Right ventricle myocardium superior (tissue), 1 donor: Measurements from ENCODE around the gene ERAP2. TPM values are rescaled to one million over a fixed set of nuclear protein-coding genes. Genes with fewer than 3 reads are reported as not detected.
"Not testable (repeated sequence)": the region's sequence is repeated elsewhere in the genome, so short reads cannot be mapped to it uniquely, and the experiment has no call there.

ENCODE experiments used
- ATAC-seq: fragments of 200-7000 bp; cut with Tn5 transposase; one replicate; pipeline ENCODE4 v1.9.1; 2020; ENCODE audit warnings: mild to moderate bottlenecking; ENCODE audit not compliant: poor library complexity
- DNase-seq: peaks from one replicate; pipeline ENCODE4 v3.0.0-alpha.2; 2020
- intact Hi-C: fragments of 100-400 bp; cut with DNase I; formaldehyde crosslinking; loops from one replicate; pipeline ENCODE4 v1.11.2; 2022
- long read RNA-seq: library from polyadenylated mRNA; unstranded; transcript quantifications from one replicate; pipeline ENCODE4 v2.0.0, GENCODE V29; 2021
- total RNA-seq: library from RNA; stranded (reverse); fragmentation: NEBNext Ultra II Directional; extraction: Animal tissue kit (Norgen Biotek cat#: 25700); gene quantifications from one replicate; pipeline ENCODE4 v1.2.1, GENCODE V29; 2021
- donor health status: DM: no; HTN: yes; CAD: no; lungs with severe emphysema.

Gene ERAP2
- 5.3 TPM for total RNA-seq
- long read RNA-seq, full-length matches to known transcripts: 2 of 7 reads
- long read RNA-seq, partial matches to known transcripts: 3 of 7 reads
- long read RNA-seq, other reads (novel, unspliced or antisense): 2 of 7 reads

GRCh38 chr5:96876292-96876850 lies at the start of gene ERAP2:
Gene ERAP2, plus strand, starts transcription at chr5:96876500. Its CDS starts 3,186 bp downstream, at chr5:96879686.
- ATAC-seq: peak; percentile 76
- DNase-seq: no peak
- intact Hi-C loops: loop anchor here (10.0 kb wide), 1 partner anchor 108 kb away; no protein-coding TSS in a partner anchor

- intact Hi-C loops: no loop called here
- ATAC-seq: no peak
- DNase-seq: no peak
These were observed 47.0 kb upstream of the ERAP2 start for GRCh38 chr5:96829297-96829696.

- ATAC-seq: no peak
- DNase-seq: no peak
- intact Hi-C loops: no loop called here
These were observed 42.3 kb upstream of the ERAP2 start for GRCh38 chr5:96834016-96834415.

GRCh38 chr5:96835791-96836191 lies 40.5 kb upstream of the ERAP2 start:
- no peak for DNase-seq
- no peak for ATAC-seq
- intact Hi-C loops: no loop called here

GRCh38 chr5:96836817-96837216 lies 39.5 kb upstream of the ERAP2 start:
- no peak for ATAC-seq
- no peak for DNase-seq
- intact Hi-C loops: no loop called here

GRCh38 chr5:96837303-96837702 lies 39.0 kb upstream of the ERAP2 start:
- DNase-seq (no peak), ATAC-seq (no peak)
- intact Hi-C loops: no loop called here

GRCh38 chr5:96838201-96839070 lies 37.9 kb upstream of the ERAP2 start:
- no peak for ATAC-seq
- DNase-seq: no peak
- intact Hi-C loops: no loop called here

- DNase-seq (no peak), ATAC-seq (no peak)
- intact Hi-C loops: no loop called here
These were observed 37.2 kb upstream of the ERAP2 start for GRCh38 chr5:96839071-96839592.

- ATAC-seq, intact Hi-C loops, DNase-seq: not testable (repeated sequence)
These were observed 34.4 kb upstream of the ERAP2 start for GRCh38 chr5:96841931-96842330.

GRCh38 chr5:96843140-96843539 lies 33.2 kb upstream of the ERAP2 start:
- ATAC-seq: no peak
- no peak for DNase-seq
- intact Hi-C loops: no loop called here

- intact Hi-C loops: no loop called here
- DNase-seq (no peak), ATAC-seq (no peak)
These were observed 31.8 kb upstream of the ERAP2 start for GRCh38 chr5:96844481-96844990.

GRCh38 chr5:96851312-96852062 lies 24.8 kb upstream of the ERAP2 start:
- intact Hi-C loops: no loop called here
- ATAC-seq: no peak
- no peak for DNase-seq

- ATAC-seq (no peak), DNase-seq (no peak)
- intact Hi-C loops: no loop called here
These were observed 23.5 kb upstream of the ERAP2 start for GRCh38 chr5:96852759-96853158.

- ATAC-seq (no peak), DNase-seq (no peak)
- intact Hi-C loops: no loop called here
These were observed 22.2 kb upstream of the ERAP2 start for GRCh38 chr5:96854067-96854466.

- peak; percentile 18 for ATAC-seq
- intact Hi-C loops: no loop called here
- DNase-seq: no peak
These were observed 21.0 kb upstream of the ERAP2 start for GRCh38 chr5:96855031-96855872.

- no peak for ATAC-seq
- no peak for DNase-seq
- intact Hi-C loops: no loop called here
These were observed 19.9 kb upstream of the ERAP2 start for GRCh38 chr5:96856371-96856770.

GRCh38 chr5:96857454-96857853 lies 18.8 kb upstream of the ERAP2 start:
- ATAC-seq: no peak
- intact Hi-C loops: no loop called here
- DNase-seq: no peak

GRCh38 chr5:96857924-96858323 lies 18.4 kb upstream of the ERAP2 start:
- DNase-seq: no peak
- no peak for ATAC-seq
- intact Hi-C loops: no loop called here
